ENCODE measurements around the gene TSPAN18.

DNA sequence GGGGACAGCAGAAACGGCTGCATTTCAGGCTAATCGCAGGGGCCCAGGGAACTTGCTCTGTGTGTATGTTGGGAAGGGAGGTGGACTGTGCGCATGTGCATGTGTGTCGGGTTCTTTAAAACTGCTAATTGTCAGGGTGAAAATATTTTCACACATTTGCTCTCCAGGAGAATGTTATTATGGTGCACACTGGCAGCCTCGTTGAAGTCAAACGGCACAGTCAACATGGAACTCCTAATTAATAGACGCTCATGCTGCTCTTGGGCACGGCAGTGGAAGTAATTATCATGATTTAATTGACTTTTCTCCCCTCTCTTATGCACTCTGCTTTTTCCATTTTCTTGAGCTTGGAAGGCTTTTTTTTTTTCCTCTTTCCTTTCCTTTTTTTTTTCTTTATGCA is 92.6 kb downstream of the TSPAN18 start:
- TF ChIP-seq, protein P1, sequence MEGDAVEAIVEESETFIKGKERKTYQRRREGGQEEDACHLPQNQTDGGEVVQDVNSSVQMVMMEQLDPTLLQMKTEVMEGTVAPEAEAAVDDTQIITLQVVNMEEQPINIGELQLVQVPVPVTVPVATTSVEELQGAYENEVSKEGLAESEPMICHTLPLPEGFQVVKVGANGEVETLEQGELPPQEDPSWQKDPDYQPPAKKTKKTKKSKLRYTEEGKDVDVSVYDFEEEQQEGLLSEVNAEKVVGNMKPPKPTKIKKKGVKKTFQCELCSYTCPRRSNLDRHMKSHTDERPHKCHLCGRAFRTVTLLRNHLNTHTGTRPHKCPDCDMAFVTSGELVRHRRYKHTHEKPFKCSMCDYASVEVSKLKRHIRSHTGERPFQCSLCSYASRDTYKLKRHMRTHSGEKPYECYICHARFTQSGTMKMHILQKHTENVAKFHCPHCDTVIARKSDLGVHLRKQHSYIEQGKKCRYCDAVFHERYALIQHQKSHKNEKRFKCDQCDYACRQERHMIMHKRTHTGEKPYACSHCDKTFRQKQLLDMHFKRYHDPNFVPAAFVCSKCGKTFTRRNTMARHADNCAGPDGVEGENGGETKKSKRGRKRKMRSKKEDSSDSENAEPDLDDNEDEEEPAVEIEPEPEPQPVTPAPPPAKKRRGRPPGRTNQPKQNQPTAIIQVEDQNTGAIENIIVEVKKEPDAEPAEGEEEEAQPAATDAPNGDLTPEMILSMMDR (IDR thresholded peaks at IDR 0.05; ENCODE audit: poor library complexity) = no peak
- TF ChIP-seq EZH2 (IDR thresholded peaks at IDR 0.05; ENCODE audit: borderline replicate concordance) = no peak
- TF ChIP-seq EZH2phosphoT487 (IDR thresholded peaks at IDR 0.05; ENCODE audit: low read depth, severe bottlenecking, unreplicated experiment) = no peak
